HCT116 (cell line): ENCODE results near the gene CHRNB2. TPM values are rescaled to one million over a fixed set of nuclear protein-coding genes. Genes with fewer than 3 reads are reported as not detected.

Experiments
- ATAC-seq: fragments of 200-7000 bp; cut with Tn5 transposase; 2 replicates; pipeline ENCODE4 v1.9.1; 2020; ENCODE audit warnings: mild to moderate bottlenecking, moderate library complexity
- BruUV-seq: library from RNA; stranded (reverse); fragments of 400-500 nt; replicated peaks from 2 replicates; lab custom pipeline; 2021; lab: Mats Ljungman, UMichigan
- CTCF ChIA-PET: fragments of 300-600 bp; sonication (Branson Sonifier 250); formaldehyde crosslinking; loops from one replicate; lab custom pipeline; 2021; ENCODE audit warnings: antibody characterized with exemption; lab: Charles Lee
- POLR2A ChIA-PET: fragments of 300-600, 350-600 bp; sonication (Branson Sonifier 250); formaldehyde crosslinking; loops from one replicate; lab custom pipeline; 2021; ENCODE audit warnings: antibody characterized with exemption; lab: Charles Lee
- RAD21 ChIA-PET, 2 experiments: fragments of 300-600 bp; sonication (Branson Sonifier 250); formaldehyde crosslinking; loops; one replicate each; lab custom pipeline; 2023; ENCODE audit warnings: low total read pairs in 2 of 2; ENCODE audit not compliant: uncharacterized antibody in 2 of 2, unreplicated experiment in 2 of 2, low non-redundant PET in 1 of 2; lab: Charles Lee
- DNase-seq: peaks from one replicate; pipeline ENCODE4 v3.0.0-alpha.2; 2010; ENCODE audit warnings: low read depth, low spot score
- H2AFZ ChIP-seq: fragments of 200-600 bp; shearing (Covaris generic), sonication (generic); 2 replicates; pipeline ENCODE4 v1.6.1; 2017; ENCODE audit warnings: low read depth, mixed run types, mixed read lengths, antibody characterized with exemption, low read length; ENCODE audit not compliant: poor library complexity, severe bottlenecking
- H3K27ac ChIP-seq: 2 replicates; pipeline ENCODE4 v1.5.1; 2012; ENCODE audit warnings: low read depth, low read length
- H3K27me3 ChIP-seq: fragments of 200-600 bp; sonication (generic); 2 replicates; pipeline ENCODE4 v1.6.1; 2016; ENCODE audit warnings: mixed run types, low read length, mixed read lengths; ENCODE audit not compliant: insufficient read depth
- H3K36me3 ChIP-seq, 2 experiments: fragments of 200-500 bp in 1 of 2; fragments of 200-600 bp in 1 of 2; sonication (Bioruptor generic) in 1 of 2; sonication (generic) in 1 of 2; 2 replicates each; pipeline versions ENCODE4 v1.5.1 to v1.6.1; 2014 to 2016; ENCODE audit warnings: low read length in 2 of 2, inconsistent platforms in 1 of 2, mixed read lengths in 1 of 2, mixed run types in 1 of 2; ENCODE audit not compliant: insufficient read depth in 2 of 2, control insufficient read depth in 1 of 2
- H3K4me1 ChIP-seq, 2 experiments: fragments of 200-600 bp in 1 of 2; sonication (generic) in 1 of 2; 2 replicates each; pipeline versions ENCODE4 v1.5.1 to v1.6.1; 2012 to 2017; ENCODE audit warnings: low read length in 2 of 2, inconsistent platforms in 1 of 2, mild to moderate bottlenecking in 1 of 2, mixed read lengths in 1 of 2, mixed run types in 1 of 2, moderate library complexity in 1 of 2; ENCODE audit not compliant: insufficient read depth in 2 of 2, control insufficient read depth in 1 of 2
- H3K4me2 ChIP-seq: fragments of 200-600 bp; sonication (generic); 2 replicates; pipeline ENCODE4 v1.6.1; 2017; ENCODE audit warnings: mixed run types, low read length, mixed read lengths
- H3K4me3 ChIP-seq, 2 experiments: fragments of 200-600 bp in 1 of 2; sonication (generic) in 1 of 2; replicated peaks in 1 of 2; 2 replicates each; pipeline ENCODE4 v1.5.1; 2011 to 2016; ENCODE audit warnings: low read length in 2 of 2, control low read depth in 1 of 2, low read depth in 1 of 2, mild to moderate bottlenecking in 1 of 2, mixed read lengths in 1 of 2, mixed run types in 1 of 2
- H3K79me2 ChIP-seq: fragments of 200-600 bp; sonication (generic); 2 replicates; pipeline ENCODE4 v1.6.1; 2017; ENCODE audit warnings: mild to moderate bottlenecking, mixed run types, low read length, moderate library complexity, mixed read lengths; ENCODE audit not compliant: insufficient read depth
- H3K9ac ChIP-seq: fragments of 200-600 bp; sonication (generic); 2 replicates; pipeline ENCODE4 v1.6.1; 2016; ENCODE audit warnings: low read length, mixed read lengths
- H3K9me2 ChIP-seq: fragments of 200-600 bp; sonication (generic), shearing (Covaris generic); 2 replicates; pipeline ENCODE4 v1.6.1; 2017; ENCODE audit warnings: mixed run types, mild to moderate bottlenecking, moderate library complexity; ENCODE audit not compliant: insufficient read depth
- H3K9me3 ChIP-seq, 2 experiments: fragments of 200-500 bp in 1 of 2; fragments of 200-600 bp in 1 of 2; sonication (Bioruptor generic) in 1 of 2; sonication (generic) in 1 of 2; 2 replicates each; pipeline ENCODE4 v1.6.1; 2014 to 2017; ENCODE audit warnings: low read length in 2 of 2, mixed read lengths in 2 of 2, inconsistent platforms in 1 of 2, low read depth in 1 of 2, mild to moderate bottlenecking in 1 of 2, mixed run types in 1 of 2, moderate library complexity in 1 of 2; ENCODE audit not compliant: control insufficient read depth in 1 of 2, insufficient read depth in 1 of 2
- H4K20me1 ChIP-seq: fragments of 200-600 bp; sonication (generic), shearing (Covaris generic); 2 replicates; pipeline ENCODE4 v1.6.1; 2017; ENCODE audit warnings: mixed run types, mild to moderate bottlenecking, moderate library complexity; ENCODE audit not compliant: insufficient read depth
- CBX3 ChIP-seq: IDR thresholded peaks from 2 replicates; pipeline ENCODE4 v1.6.1; 2012; ENCODE audit warnings: low read depth
- CEBPB ChIP-seq: IDR thresholded peaks from 2 replicates; pipeline ENCODE4 v1.6.1; 2012; ENCODE audit warnings: low read depth
- EGR1 ChIP-seq: IDR thresholded peaks from 2 replicates; pipeline ENCODE4 v1.6.1; 2012; ENCODE audit warnings: low read depth
- JUND ChIP-seq: IDR thresholded peaks from 2 replicates; pipeline ENCODE4 v1.6.1; 2012
- MAX ChIP-seq: IDR thresholded peaks from 2 replicates; pipeline ENCODE4 v1.6.1; 2012
- POLR2A ChIP-seq: IDR thresholded peaks from 2 replicates; pipeline ENCODE4 v1.7.0; 2011; ENCODE audit warnings: borderline replicate concordance; ENCODE audit not compliant: insufficient read depth, insufficient read length; ENCODE audit errors: extremely low read depth
- SIN3A ChIP-seq: IDR thresholded peaks from 2 replicates; pipeline ENCODE4 v1.6.1; 2012; ENCODE audit warnings: low read depth
- SP1 ChIP-seq: IDR thresholded peaks from 2 replicates; pipeline ENCODE4 v1.6.1; 2012; ENCODE audit warnings: low read depth
- YY1 ChIP-seq: IDR thresholded peaks from 2 replicates; pipeline ENCODE4 v1.6.1; 2011; ENCODE audit warnings: low read length, low read depth, moderate library complexity, mild to moderate bottlenecking; ENCODE audit not compliant: insufficient replicate concordance; ENCODE audit errors: extremely low read depth
- ZFX ChIP-seq: fragments of 450-650 bp; IDR thresholded peaks from 2 replicates; pipeline ENCODE4 v1.6.1; 2017
- intact Hi-C: fragments of 100-400 bp; cut with micrococcal nuclease; formaldehyde crosslinking; loops from 2 replicates; pipeline ENCODE4 v1.10.0; 2022
- total RNA-seq: library from RNA; stranded (reverse); gene quantifications from one replicate; pipeline ENCODE4 v1.2.1, GENCODE V29; 2021; ENCODE audit not compliant: unreplicated experiment

The CHRNB2 gene
- total RNA-seq, 1 experiment from 2014 or later: not detected

GRCh38 chr1:154608397-154609270 lies 41.1 kb downstream of the CHRNB2 start:
- CTCF ChIA-PET: no interaction called here

More at GRCh38 chr1:154608397-154609270, 41.1 kb downstream of the CHRNB2 start:
- BruUV-seq: TSS peak; percentile 90
- DNase-seq: no peak
- Histone ChIP-seq H3K9me3 (no peaks in the 10 kb centered on the region), H4K20me1 (peaks cover 7% of the 10 kb centered on the region; the same call in 1 of the 2 replicates), H3K4me2 (peak overlapping the region; percentile 87), H3K79me2 (peaks cover 97% of the 10 kb centered on the region), H2AFZ (peak overlapping the region; percentile 6), H3K4me3 (peak overlapping the region; percentile 88 to 97), H3K27me3 (no peaks in the 10 kb centered on the region), H3K36me3 (no peaks in the 10 kb centered on the region), H3K27ac (peak overlapping the region; percentile 88), H3K4me1 (peaks cover 17 to 31% of the 10 kb centered on the region in 2 experiments), H3K9ac (peak overlapping the region; percentile 99), H3K9me2 (no peaks in the 10 kb centered on the region)
- ChIA-PET POLR2A (interaction anchor here (0.8 kb wide), 1 partner anchor 56 kb away, joined by 3 read pairs; no protein-coding TSS in a partner anchor), RAD21 (no interaction called here)
- intact Hi-C loops: no loop called here
- peak; percentile 56 for ATAC-seq
- TF ChIP-seq EGR1 (peak; percentile 67; the same call in 1 of the 2 replicates), CEBPB (peak; percentile 27; the same call in 1 of the 2 replicates), SP1 (0 out of 2 replicates have a peak, but pooled peaks have one; percentile 13), POLR2A (no peak), SIN3A (no peak; the same call in 1 of the 2 replicates), MAX (peak; percentile 36; the same call in 1 of the 2 replicates), ZFX (no peak), CBX3 (no peak; the same call in 1 of the 2 replicates), YY1 (no peak), JUND (no peak)
